HEK293T (cell line): ENCODE measurements around the gene FAM151A.

ENCODE experiments used
- SP1 ChIP-seq: fragments of 450-650 bp; IDR thresholded peaks from 2 replicates; pipeline ENCODE4 v1.6.1; 2017
- ZNF384 ChIP-seq: fragments of 450-650 bp; IDR thresholded peaks from 2 replicates; pipeline ENCODE4 v1.6.1; 2016

DNA sequence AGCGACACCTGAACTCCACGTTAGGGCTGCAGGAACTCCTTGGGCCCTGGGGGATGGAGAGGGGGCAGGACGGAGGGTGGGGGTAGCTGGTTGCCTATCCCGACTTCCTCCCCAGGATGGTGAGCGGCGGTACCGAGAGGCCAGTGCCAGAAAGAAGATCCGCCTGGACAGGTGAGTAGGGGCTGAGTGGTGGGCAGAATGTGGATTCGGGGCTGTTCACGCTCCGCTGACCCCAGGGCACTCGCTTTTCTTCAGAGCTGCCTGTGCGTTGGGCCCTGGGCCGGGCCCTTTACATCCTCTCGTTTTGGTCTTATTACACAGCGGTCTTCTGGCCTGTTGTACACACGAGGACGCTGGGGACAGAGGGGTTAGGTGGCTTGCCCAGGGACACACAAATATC lies 20.8 kb downstream of the FAM151A start:
- TF ChIP-seq ZNF384 = no peak
- no peak for TF ChIP-seq SP1
